G401 (cell line): ENCODE results near the gene DNAH14. TPM values are rescaled to one million over a fixed set of nuclear protein-coding genes. Genes with fewer than 3 reads are reported as not detected.
"Not testable (repeated sequence)": the region's sequence is repeated elsewhere in the genome, so short reads cannot be mapped to it uniquely, and the experiment has no call there.

Source experiments
- DNase-seq: peaks from one replicate; pipeline ENCODE4 v3.0.0-alpha.2; 2015; ENCODE audit warnings: low spot score
- in situ Hi-C: cut with HindIII; loops from 2 replicates; pipeline ENCODE4 v1.10.0; 2016; ENCODE audit warnings: low sequenced_read_pairs, mixed read lengths
- total RNA-seq: library from RNA; depleted of rRNA; stranded (reverse); fragments of >200 nt; shearing (Covaris generic); gene quantifications from 2 replicates; pipeline ENCODE4 v1.2.3, GENCODE V29; 2014

Gene DNAH14
- total RNA-seq, 1 experiment from 2014 or later = 55.6 TPM

DNA sequence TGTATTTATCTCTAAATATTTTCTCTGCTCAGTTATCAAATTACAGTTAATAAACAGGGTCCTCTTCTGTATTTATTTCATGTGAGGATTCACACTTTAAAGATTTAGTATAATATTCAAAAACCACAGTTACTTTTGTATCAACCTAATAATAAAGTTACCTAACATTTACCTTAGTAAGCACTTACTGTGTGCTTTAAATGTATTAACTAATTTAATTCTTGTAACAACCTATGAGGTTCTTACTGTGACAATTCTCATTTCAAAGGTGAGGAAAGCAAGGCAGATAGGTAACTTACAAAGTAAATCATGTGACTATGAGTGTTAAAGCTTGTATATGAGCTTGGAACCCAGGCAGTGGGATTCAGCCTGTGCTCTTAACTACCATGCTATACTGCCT is 30.2 kb downstream of the DNAH14 start:
- DNase-seq = no peak
- in situ Hi-C loops = no loop called here

DNA sequence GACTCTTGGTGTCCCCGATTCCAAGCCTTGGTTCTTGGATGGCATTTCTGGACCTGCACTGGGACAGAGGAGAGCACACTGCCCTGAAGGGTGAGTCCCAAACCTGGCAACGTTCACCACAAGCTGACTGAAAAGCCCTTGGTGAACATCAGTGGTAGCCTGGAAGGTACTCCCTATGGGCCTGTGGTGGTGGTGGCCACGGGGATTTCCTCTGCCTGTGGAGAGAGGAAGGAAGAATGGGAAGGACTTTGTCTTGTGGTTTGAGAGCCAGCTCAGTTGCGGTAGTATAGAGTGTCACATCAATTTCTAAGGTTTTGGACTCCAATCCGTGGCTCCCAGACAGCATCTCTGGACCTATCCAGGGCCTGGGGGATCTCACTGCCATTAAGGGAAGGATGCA is 50.7 kb downstream of the DNAH14 start:
- in situ Hi-C loops = no loop called here
- no peak for DNase-seq

DNA sequence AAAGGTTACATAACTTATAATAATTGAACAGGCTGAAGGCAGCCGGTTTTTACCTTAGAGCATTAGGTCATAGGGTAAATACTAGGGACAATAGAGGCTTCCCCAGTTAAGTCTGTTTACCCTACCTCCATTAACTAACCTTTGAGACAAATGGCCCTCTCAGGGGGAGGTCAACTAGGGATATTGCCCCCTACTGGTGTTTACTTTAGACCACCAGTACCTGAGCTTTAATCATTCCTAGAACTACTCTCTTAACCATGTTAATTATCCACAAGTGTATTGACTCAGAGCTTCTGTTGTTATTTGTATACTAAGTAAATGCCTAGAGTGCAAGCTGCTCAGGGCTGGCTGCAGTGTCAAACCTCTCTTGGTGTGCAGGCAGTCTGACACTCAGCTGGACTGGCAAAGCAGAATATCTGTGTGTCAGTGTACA is 52.5 kb downstream of the DNAH14 start:
- DNase-seq, in situ Hi-C loops: not testable (repeated sequence)

DNA sequence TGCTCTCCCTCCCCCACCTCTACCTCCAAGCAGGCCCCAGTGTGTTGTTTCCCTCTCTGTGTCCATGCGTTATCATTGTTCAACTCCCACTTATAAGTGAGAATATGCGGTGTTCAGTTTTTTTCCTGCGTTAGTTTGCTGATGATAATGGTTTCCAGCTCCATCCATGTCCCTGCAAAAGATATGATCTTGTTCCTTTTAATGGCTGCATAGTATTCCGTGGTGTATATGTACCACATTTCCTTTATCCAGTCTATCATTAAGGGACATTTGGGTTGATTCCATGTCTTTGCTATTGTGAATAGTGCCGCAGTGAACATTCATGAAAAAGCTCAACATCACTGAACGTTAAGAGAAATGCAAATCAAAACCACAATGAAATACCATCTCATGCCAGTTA is 58.6 kb downstream of the DNAH14 start:
- no peak for DNase-seq
- in situ Hi-C loops = no loop called here

DNA sequence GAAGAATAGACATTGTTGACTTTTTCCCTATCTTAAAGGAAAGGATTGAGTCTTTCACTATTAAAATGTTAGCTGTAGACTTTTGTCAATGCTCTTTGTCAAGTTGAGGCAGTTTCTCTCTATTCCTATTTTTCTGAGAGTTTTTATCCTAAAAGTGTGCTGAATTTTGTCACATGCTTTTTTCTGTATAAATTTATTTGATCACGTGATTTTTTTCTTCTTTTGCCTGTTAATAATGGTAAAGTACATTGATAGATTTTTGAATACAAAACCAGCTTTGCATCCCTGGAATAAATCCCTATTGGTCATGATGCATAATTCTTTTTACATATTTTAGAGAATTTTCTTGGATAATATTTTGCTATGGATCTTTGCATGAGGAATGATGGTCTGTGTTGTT is 60.1 kb downstream of the DNAH14 start:
- no peak for DNase-seq
- in situ Hi-C loops = no loop called here

DNA sequence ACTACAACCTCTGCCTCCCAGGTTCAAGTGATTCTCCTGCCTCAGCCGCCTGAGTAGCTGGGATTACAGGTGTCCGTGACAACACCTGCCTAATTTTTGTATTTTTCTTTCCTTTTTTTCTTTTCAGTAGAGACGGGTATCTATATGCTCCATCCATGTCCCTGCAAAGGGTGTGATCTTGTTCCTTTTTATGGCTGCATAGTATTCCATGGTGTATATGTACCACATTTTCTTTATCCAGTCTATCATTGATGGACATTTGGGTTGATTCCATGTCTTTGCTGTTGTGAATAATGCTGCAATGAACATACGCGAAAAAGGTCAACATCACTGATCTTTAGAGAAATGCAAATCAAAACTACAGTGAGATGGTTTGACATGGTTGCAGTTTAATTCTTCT is 62.1 kb downstream of the DNAH14 start:
- DNase-seq, in situ Hi-C loops: not testable (repeated sequence)

DNA sequence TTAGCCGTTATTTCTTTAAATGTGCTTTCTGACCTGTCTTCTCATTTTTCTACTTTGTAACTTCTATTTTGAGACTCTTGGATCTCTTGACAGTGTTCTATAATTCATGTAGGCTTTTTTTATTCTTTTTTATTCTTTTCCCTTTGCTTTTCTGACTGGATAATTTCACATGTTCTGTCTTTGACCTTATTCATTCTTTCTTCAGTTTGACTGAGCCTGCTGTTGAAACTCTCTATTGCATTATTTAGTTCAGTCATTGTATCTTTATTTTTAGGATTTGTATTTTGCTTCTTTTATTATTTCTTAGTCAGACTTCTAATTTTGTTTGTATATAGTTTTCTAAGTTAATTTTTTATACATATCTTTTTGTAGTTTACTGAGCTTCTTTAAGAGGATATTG is 66.1 kb downstream of the DNAH14 start:
- DNase-seq = no peak
- in situ Hi-C loops = no loop called here

DNA sequence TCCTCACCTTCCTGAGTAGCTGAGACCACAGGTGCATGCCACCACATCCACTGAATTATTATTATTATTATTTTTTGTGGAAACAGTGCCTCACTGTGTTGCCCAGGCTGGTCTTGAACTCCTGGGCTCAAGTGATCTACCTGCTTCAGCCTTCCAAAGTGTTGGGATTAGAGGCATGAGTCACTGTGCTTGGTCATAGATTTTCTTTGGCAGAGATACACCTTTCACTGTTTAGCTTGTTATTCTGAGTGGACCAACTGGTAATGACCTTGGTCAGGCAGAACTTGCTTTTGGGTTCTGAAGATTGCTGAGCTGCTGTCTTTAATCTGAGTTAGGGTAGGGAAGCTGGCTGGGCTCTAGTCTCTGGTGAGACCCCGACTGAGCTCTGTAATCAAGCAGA is 66.8 kb downstream of the DNAH14 start:
- no peak for DNase-seq
- in situ Hi-C loops = no loop called here

DNA sequence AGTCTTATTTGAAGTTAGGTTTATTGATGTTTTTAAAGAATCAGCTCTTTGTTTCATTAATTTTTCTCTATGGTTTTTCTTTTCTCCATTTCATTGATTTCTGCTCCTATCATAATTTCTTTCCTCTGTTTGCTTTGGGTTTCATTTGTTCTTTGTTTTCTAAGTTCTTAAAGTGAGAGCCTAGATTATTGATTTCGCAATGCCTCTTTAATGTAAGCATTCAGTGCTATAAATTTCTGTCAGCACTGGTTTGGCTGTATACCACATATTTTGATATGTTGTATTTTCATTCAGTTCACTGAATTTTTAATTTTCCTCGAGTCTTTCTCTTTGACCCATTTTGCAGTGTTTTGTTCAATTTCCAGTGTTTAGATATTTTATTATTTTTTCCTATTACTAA is 68.7 kb downstream of the DNAH14 start:
- in situ Hi-C loops = no loop called here
- no peak for DNase-seq

DNA sequence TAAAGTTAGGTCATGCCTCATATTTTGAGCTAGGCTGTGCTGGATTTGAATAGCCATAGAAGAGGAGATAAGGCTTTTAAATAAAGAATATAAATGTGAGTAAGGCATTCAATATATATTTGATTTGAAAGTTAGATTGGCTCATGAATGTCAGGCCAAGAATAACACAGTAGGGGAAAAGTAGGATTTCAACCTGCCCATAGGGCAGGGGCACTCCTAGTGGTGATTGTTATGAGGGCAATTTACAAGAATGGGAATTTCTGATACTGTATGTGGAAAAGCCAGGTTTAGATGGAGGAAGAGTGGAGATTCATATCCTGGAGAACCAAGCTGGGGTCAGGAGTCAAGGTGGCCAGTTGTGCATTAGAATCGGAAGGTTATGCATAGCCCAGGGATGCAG is 74.9 kb downstream of the DNAH14 start:
- DNase-seq = no peak
- in situ Hi-C loops = no loop called here

DNA sequence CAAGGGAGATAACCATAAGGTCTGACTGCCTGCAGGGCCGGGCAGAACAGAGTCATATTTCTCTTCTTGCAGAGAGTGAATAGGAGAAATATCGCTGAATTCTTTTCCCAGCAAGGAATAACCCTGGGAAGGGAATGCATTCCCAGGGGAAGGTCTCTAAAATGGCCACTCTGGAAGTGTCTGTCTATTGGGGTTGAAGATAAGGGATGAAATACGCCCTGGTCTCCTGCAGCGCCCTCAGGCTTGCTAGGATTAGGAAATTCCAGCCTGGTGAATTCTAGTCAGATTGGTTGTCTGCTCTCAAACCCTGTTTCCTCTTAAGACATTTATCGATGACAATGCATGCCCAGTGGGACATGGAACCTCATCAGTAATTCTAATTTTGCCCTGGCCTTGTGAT is 76.9 kb downstream of the DNAH14 start:
- DNase-seq, in situ Hi-C loops: not testable (repeated sequence)

DNA sequence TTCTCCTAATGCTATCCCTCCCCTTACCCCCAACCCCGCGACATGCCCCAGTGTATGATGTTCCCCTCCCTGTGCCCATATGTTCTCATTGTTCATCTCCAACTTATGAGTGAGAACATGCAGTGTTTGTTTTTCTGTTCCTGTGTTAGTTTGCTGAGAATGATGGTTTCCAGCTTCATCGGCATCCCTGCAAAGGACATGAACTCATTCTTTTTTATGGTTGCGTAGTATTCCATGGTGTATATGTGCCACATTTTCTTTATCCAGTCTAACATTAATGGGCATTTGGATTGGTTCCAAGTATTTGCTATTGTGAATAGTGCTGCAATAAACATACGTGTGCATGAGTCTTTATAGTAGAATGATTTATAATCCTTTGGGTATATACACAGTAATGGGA is 78.6 kb downstream of the DNAH14 start:
- DNase-seq, in situ Hi-C loops: not testable (repeated sequence)

DNA sequence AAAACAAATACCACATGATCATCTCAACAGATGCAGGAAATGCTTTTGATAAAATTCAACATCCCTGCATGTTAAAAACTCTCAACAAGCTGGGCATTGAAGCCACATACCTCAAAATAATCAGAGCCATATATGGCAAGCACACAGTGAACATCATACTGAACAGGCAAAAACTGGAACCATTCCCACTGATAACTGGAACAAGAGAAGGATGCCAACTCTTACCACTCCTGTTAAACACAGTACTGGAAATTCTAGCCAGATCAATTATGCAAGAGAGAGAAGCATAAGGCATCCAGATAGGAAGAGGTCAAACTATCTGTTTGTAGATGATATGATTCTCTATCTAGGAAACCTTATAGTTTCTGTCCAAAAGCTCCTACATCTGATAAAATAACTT is 91.6 kb downstream of the DNAH14 start:
- in situ Hi-C loops = no loop called here
- DNase-seq = no peak

DNA sequence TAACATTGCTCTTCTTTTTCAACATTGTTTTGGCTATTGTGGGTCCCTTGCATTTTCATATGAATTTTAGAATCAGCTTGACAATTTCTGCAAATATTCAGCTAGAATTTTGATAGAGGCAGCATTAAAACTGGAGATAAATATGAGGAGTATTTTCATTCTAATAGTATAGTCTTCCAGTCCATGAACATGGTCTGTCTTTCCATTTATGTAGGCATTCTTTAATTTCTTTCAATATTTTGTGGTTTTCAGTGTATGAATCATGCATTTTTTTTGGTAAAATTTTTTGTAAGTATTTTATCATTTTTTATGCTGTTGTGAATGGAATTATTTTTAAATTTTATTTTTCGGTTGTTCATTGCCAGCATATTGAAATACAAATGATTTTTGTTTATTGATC is 97.2 kb downstream of the DNAH14 start:
- no peak for DNase-seq
- in situ Hi-C loops = no loop called here

DNA sequence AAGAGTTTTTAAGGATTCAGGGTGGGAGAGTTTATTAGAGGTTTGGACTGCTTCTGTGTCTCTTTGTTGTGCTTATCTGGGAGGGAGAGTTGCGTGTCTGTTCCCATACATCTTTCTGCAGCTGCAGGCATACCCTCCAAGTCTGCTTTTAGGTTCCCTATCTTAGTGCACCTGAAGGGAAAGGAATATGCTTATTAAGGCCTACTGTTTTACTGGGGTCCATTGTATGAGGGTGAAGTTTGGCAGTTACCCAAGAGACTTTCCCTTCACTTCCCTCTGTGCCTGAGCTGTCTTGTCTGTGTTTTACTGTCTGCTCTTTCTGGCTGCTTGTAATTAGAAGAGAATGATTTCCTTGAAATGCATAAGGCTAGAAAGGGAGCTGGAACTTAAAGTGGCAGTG is 107.0 kb downstream of the DNAH14 start:
- in situ Hi-C loops, DNase-seq: not testable (repeated sequence)

DNA sequence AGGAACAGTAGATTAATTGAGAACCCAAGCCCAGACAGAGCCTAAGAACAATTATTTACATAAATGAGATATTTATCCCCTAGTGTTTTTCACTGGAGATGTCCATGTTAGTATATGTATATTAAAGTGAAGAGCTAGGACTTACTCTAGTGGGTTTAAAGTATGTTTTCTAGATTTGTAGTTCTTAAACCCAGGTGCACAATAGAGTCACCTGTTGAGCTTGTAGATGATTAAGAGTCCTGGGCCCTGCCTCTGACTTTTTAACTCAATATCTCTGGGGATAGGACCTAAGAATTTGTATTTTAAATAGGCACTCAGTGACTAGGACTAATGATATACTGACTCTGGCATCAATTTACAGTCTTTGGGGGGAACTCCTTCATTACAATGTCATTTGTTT is 112.8 kb downstream of the DNAH14 start:
- DNase-seq = no peak
- in situ Hi-C loops = no loop called here

DNA sequence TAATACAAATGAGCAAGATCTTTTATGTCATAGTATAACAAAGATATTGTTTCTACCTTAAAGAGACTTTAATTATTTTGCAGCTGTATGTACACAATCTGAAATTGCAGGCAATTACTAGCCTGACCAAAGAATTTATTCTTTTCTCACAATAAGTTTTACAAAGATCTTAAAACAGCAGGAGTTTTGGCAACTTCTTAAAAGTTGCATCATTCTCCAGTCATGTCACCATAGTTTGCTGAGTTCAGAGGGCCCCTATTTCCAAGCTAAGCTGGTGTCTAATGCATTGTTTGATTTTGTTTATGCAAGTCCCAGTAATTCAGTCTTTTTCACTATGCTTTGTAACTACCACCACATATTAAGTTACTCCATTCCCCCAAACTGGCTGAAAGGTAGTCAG is 114.8 kb downstream of the DNAH14 start:
- in situ Hi-C loops = no loop called here
- no peak for DNase-seq

DNA sequence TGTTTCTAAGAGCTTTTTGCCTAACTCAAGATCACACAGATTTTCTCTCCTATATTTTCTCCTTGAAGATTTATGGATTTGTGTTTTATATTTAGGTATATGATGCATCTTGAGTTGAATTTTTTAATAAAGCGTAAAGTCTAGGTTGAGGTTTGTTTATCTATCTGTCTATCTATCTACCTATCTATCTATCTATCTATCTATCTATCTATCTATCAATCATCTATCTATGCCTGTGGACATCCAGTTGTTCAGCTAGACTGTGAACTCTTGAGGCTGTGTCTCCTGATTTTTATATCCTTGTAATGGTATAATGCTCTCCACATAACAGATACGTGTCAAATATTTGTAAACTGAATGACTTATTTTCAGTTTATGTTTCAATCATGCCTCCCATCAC is 120.1 kb downstream of the DNAH14 start:
- in situ Hi-C loops = no loop called here
- no peak for DNase-seq

DNA sequence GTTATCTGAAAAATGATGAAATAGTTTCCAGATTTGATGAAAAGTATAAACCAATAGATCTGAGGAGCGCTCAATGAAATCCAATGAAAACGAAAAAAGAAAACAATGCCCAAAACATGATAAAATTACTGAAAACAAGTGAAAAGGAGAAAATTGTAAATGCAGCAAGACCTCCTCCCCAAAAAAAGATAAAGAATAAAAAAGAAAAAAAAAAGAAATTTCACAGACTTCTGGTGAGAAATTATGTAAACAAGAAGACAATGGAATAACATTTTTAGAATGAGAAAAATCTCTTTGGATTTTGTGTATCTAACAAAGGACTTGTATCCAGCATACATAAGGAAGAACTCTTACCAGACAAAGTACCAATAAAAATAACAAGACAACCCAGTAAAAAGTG is 134.2 kb downstream of the DNAH14 start:
- DNase-seq = no peak

DNA sequence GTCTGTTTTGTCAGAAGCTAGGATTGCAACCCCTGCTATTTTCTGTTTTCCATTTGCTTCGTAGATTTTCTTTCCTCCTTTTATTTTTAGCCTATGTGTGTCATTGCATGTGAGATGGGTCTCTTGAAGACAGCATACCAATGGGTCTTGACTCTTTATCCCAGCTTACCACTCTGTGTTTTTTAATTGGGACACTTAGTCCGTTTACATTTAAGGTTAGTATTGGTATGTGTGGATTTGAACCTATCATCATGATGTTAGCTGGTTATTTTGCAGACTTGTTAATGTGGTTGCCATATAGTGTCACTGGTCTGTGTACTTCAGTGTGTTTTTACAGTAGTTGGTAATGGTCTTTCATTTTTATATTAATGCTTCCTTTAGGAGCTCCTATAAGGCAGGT is 141.5 kb downstream of the DNAH14 start:
- in situ Hi-C loops = loop anchor here (10.0 kb wide), 1 partner anchor 126 kb away; no protein-coding TSS in a partner anchor
- no peak for DNase-seq

More for the DNA sequence above, 134.2 kb downstream of the DNAH14 start:
- in situ Hi-C loops = no loop called here

DNA sequence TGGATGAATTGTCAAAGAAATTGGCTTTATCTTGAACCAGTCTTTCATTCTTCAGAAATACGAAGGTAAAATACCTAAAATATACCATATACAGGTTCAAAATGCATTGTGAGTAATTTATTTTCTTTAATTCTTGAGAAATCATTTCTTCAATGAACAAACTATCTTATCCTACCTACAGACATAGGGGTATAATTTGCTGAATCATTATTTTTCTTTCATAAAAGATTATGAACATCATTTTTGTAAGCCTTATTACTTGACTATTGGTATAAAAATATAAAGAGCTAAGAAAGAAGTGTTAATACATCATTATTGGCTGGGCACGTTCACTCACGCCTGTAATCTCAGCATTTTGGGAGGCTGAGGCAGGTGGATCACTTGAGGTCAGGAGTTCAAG is 167.7 kb downstream of the DNAH14 start:
- in situ Hi-C loops = no loop called here
- DNase-seq = no peak

DNA sequence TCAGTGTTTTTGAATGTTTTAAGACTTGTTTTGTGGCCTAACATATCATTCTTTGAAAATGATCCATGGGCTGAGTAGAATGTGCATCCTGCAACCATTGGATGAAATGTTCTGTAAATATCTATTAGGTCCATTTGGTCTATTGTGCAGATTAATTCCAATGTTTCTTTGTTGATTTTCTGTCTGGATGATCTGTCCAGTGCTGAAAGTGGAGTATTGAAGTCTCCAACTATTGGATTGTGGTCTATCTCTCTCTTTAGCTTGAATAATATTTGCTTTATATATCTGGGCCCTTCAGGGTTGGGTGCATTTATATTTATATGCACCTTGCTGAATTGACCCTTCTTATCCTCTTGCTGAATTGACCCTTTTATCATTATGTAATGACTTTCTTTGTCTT is 181.5 kb downstream of the DNAH14 start:
- in situ Hi-C loops = no loop called here
- no peak for DNase-seq
